Activated naive CD4-positive, alpha-beta T cell treated with Interleukin-2 at 50 U/mL for 16 hours (primary cell): ENCODE measurements around the gene C19orf47.
A peak's percentile ranks its signal among the peaks of the same experiment; 100 is the strongest.

Source experiments
- DNase-seq: peaks from one replicate; pipeline ENCODE4 v3.0.0-alpha.2; 2020

Gene C19orf47

GRCh38 chr19:40313229-40313983 is 34.8 kb downstream of the C19orf47 start:
- no peak for DNase-seq

GRCh38 chr19:40312533-40312932 is 35.7 kb downstream of the C19orf47 start:
- no peak for DNase-seq

GRCh38 chr19:40309666-40310065 is 38.5 kb downstream of the C19orf47 start:
- DNase-seq: no peak

GRCh38 chr19:40305403-40305802 is 42.8 kb downstream of the C19orf47 start:
- DNase-seq: peak; percentile 68

- DNase-seq: no peak
Measured at GRCh38 chr19:40304306-40304705, 43.9 kb downstream of the C19orf47 start.

- DNase-seq: no peak
Measured at GRCh38 chr19:40303765-40304164, 44.4 kb downstream of the C19orf47 start.

GRCh38 chr19:40302224-40303011 is 45.8 kb downstream of the C19orf47 start:
- DNase-seq: no peak

GRCh38 chr19:40300668-40301067 is 47.5 kb downstream of the C19orf47 start:
- DNase-seq: no peak

GRCh38 chr19:40298026-40298425 is 50.2 kb downstream of the C19orf47 start:
- DNase-seq: no peak

- DNase-seq: no peak
Measured at GRCh38 chr19:40294560-40294959, 53.6 kb downstream of the C19orf47 start.

GRCh38 chr19:40286971-40287421 is 61.2 kb downstream of the C19orf47 start:
- DNase-seq: no peak

GRCh38 chr19:40286235-40286970 is 61.8 kb downstream of the C19orf47 start:
- no peak for DNase-seq

GRCh38 chr19:40285353-40286234 is 62.6 kb downstream of the C19orf47 start:
- peak; percentile 99 for DNase-seq

GRCh38 chr19:40284501-40285352 is 63.5 kb downstream of the C19orf47 start, which contains the start of gene AKT2:
TSS of gene AKT2 (minus strand) at chr19:40285345. CDS start at chr19:40265267, 20,078 bp downstream.
- DNase-seq: peak; percentile 52

- DNase-seq: no peak
Measured at GRCh38 chr19:40284251-40284500, 64.0 kb downstream of the C19orf47 start.

GRCh38 chr19:40283414-40284250 is 64.6 kb downstream of the C19orf47 start:
- DNase-seq: no peak

GRCh38 chr19:40282920-40283319 is 65.3 kb downstream of the C19orf47 start:
- no peak for DNase-seq

GRCh38 chr19:40282209-40282580 is 66.0 kb downstream of the C19orf47 start:
- no peak for DNase-seq

GRCh38 chr19:40281381-40282208 is 66.6 kb downstream of the C19orf47 start:
- DNase-seq: no peak
